Neuronal stem cell (in vitro differentiated cells): ENCODE results near the gene DPH7.

Source experiments
- DNase-seq: peaks from one replicate; pipeline ENCODE4 v3.0.0-alpha.2; 2013; ENCODE audit warnings: low spot score
- H2AFZ ChIP-seq: one replicate; pipeline ENCODE4 v1.6.1; 2013; ENCODE audit warnings: mild to moderate bottlenecking, low read length, inconsistent platforms
- H2AK5ac ChIP-seq: 2 replicates; pipeline ENCODE4 v1.6.1; 2013; ENCODE audit warnings: low read depth, mild to moderate bottlenecking, inconsistent platforms, low read length, moderate library complexity, mixed read lengths
- H2BK120ac ChIP-seq: 2 replicates; pipeline ENCODE4 v1.6.1; 2013; ENCODE audit warnings: low read depth, mild to moderate bottlenecking, inconsistent platforms, low read length, moderate library complexity, mixed read lengths
- H2BK12ac ChIP-seq: one replicate; pipeline ENCODE4 v1.6.1; 2013; ENCODE audit warnings: low read length, inconsistent platforms
- H2BK15ac ChIP-seq: 2 replicates; pipeline ENCODE4 v1.6.1; 2013; ENCODE audit warnings: mild to moderate bottlenecking, low read length, inconsistent platforms, mixed read lengths
- H2BK5ac ChIP-seq: one replicate; pipeline ENCODE4 v1.6.1; 2013; ENCODE audit warnings: inconsistent platforms, mild to moderate bottlenecking, low read length, moderate library complexity
- H3K14ac ChIP-seq: one replicate; pipeline ENCODE4 v1.6.1; 2013; ENCODE audit warnings: low read length, inconsistent platforms
- H3K18ac ChIP-seq: 2 replicates; pipeline ENCODE4 v1.6.1; 2013; ENCODE audit warnings: low read length, inconsistent platforms
- H3K23ac ChIP-seq: 2 replicates; pipeline ENCODE4 v1.6.1; 2013; ENCODE audit warnings: low read depth, mild to moderate bottlenecking, mixed read lengths, low read length, inconsistent platforms; ENCODE audit not compliant: poor library complexity
- H3K27ac ChIP-seq: replicated peaks from 3 replicates; pipeline ENCODE4 v1.5.1; 2013; ENCODE audit warnings: low read length, inconsistent platforms
- H3K27me3 ChIP-seq, 3 experiments: 2 replicates each; pipeline ENCODE4 v1.6.1; 2013; ENCODE audit warnings: low read length in 3 of 3, mild to moderate bottlenecking in 2 of 3, inconsistent platforms in 1 of 3, low read depth in 1 of 3, mixed read lengths in 1 of 3, moderate library complexity in 1 of 3; ENCODE audit not compliant: control insufficient read depth in 3 of 3, insufficient read depth in 3 of 3
- H3K36me3 ChIP-seq, 2 donors: replicated peaks in 1 of 2; 2 replicates each; pipeline ENCODE4 v1.6.1; 2013; ENCODE audit warnings: low read length in 2 of 2; ENCODE audit not compliant: control insufficient read depth in 2 of 2, insufficient read depth in 2 of 2
- H3K4ac ChIP-seq: 2 replicates; pipeline ENCODE4 v1.6.1; 2013; ENCODE audit warnings: inconsistent platforms, mild to moderate bottlenecking, low read length, moderate library complexity
- H3K4me1 ChIP-seq, 2 donors: 1 replicate in 1 of 2; 2 replicates in 1 of 2; pipeline ENCODE4 v1.6.1; 2013; ENCODE audit warnings: low read length in 2 of 2, low read depth in 1 of 2; ENCODE audit not compliant: control insufficient read depth in 2 of 2, insufficient read depth in 1 of 2
- H3K4me2 ChIP-seq: one replicate; pipeline ENCODE4 v1.6.1; 2013; ENCODE audit warnings: mild to moderate bottlenecking, low read length, inconsistent platforms; ENCODE audit not compliant: insufficient read depth, poor library complexity, severe bottlenecking
- H3K4me3 ChIP-seq, 2 donors: 2 replicates each; pipeline ENCODE4 v1.5.1; 2013; ENCODE audit warnings: low read length in 2 of 2, mild to moderate bottlenecking in 2 of 2, inconsistent platforms in 1 of 2, moderate library complexity in 1 of 2
- H3K79me1 ChIP-seq: one replicate; pipeline ENCODE4 v1.6.1; 2013; ENCODE audit warnings: low read depth, mild to moderate bottlenecking, inconsistent platforms, low read length, moderate library complexity
- H3K9ac ChIP-seq: one replicate; pipeline ENCODE4 v1.6.1; 2013; ENCODE audit warnings: mild to moderate bottlenecking, low read depth, low read length, inconsistent platforms; ENCODE audit not compliant: poor library complexity
- H3K9me3 ChIP-seq, 2 donors: replicated peaks in 1 of 2; 2 replicates each; pipeline versions ENCODE3 to v1.6.1; 2013; ENCODE audit warnings: low read length in 2 of 2, mild to moderate bottlenecking in 2 of 2, inconsistent platforms in 1 of 2, low read depth in 1 of 2, mixed read lengths in 1 of 2, moderate library complexity in 1 of 2; ENCODE audit not compliant: control insufficient read depth in 2 of 2, insufficient read depth in 1 of 2
- H4K8ac ChIP-seq: one replicate; pipeline ENCODE4 v1.6.1; 2013; ENCODE audit warnings: low read depth, mild to moderate bottlenecking, inconsistent platforms, low read length, moderate library complexity
- H4K91ac ChIP-seq: one replicate; pipeline ENCODE4 v1.6.1; 2013; ENCODE audit warnings: low read length, low read depth, mild to moderate bottlenecking, inconsistent platforms; ENCODE audit not compliant: poor library complexity
- WGBS, 2 donors: extraction: QIAGEN DNeasy Blood & Tissue Kit; methylation state at CpG; one replicate each; pipeline ENCODE4 v1.1.7; 2013; ENCODE audit warnings: missing lambda C conversion rate in 2 of 2, mixed read lengths in 1 of 2; ENCODE audit not compliant: insufficient read length in 2 of 2, insufficient replicate concordance in 1 of 2; ENCODE audit errors: extremely low coverage in 2 of 2; 5-methylcytosine and 5-hydroxymethylcytosine counted together

Gene DPH7

GRCh38 chr9:137621131-137621757 lies 42.5 kb upstream of the DPH7 start:
- H3K4me2 ChIP-seq: no peak overlapping the region
- no peak overlapping the region for H4K91ac ChIP-seq
- no CpG with 5 or more reads among the region's 6 CpGs for WGBS, 2 donors
- no peak overlapping the region for H4K8ac ChIP-seq
- H3K4me3 ChIP-seq: no peak overlapping the region
- peaks cover 12% of the 10 kb centered on the region for H3K79me1 ChIP-seq
- peaks cover 8 to 13% of the 10 kb centered on the region in 2 donors for H3K4me1 ChIP-seq
- no peaks in the 10 kb centered on the region for H3K9me3 ChIP-seq
- no peaks in the 10 kb centered on the region for H3K27me3 ChIP-seq
- H2BK120ac ChIP-seq: no peak overlapping the region
- H3K4ac ChIP-seq: no peak overlapping the region
- no peak overlapping the region for H2BK15ac ChIP-seq
- H3K36me3 ChIP-seq: peaks cover 11 to 54% of the 10 kb centered on the region in 2 donors
- DNase-seq: no peak
- H3K9ac ChIP-seq: no peak overlapping the region
- no peak overlapping the region for H2AK5ac ChIP-seq
- no peak overlapping the region for H3K14ac ChIP-seq
- no peak overlapping the region for H3K18ac ChIP-seq
- no peak overlapping the region for H2BK12ac ChIP-seq
- no peak overlapping the region for H3K23ac ChIP-seq
- no peak overlapping the region for H3K27ac ChIP-seq
- no peak overlapping the region for H2AFZ ChIP-seq
- H2BK5ac ChIP-seq: no peak overlapping the region

GRCh38 chr9:137620581-137620980 lies 41.9 kb upstream of the DPH7 start:
- H3K23ac ChIP-seq: no peak overlapping the region
- no peak overlapping the region for H3K4me2 ChIP-seq
- no peaks in the 10 kb centered on the region for H3K9me3 ChIP-seq
- H4K91ac ChIP-seq: no peak overlapping the region
- WGBS, 2 donors: no CpG with 5 or more reads among the region's 7 CpGs
- H3K4ac ChIP-seq: no peak overlapping the region
- no peak overlapping the region for H3K27ac ChIP-seq
- peak overlapping the region in 1 of 2 donors; percentile 15 for H3K4me3 ChIP-seq
- H4K8ac ChIP-seq: no peak overlapping the region
- DNase-seq: no peak
- no peak overlapping the region for H2AFZ ChIP-seq
- H3K14ac ChIP-seq: no peak overlapping the region
- peaks cover 13 to 60% of the 10 kb centered on the region in 2 donors for H3K36me3 ChIP-seq
- H3K27me3 ChIP-seq: no peaks in the 10 kb centered on the region
- no peak overlapping the region for H3K18ac ChIP-seq
- peaks cover 11% of the 10 kb centered on the region for H3K79me1 ChIP-seq
- H2BK5ac ChIP-seq: no peak overlapping the region
- no peak overlapping the region for H2BK12ac ChIP-seq
- H2AK5ac ChIP-seq: no peak overlapping the region
- H2BK15ac ChIP-seq: no peak overlapping the region
- H2BK120ac ChIP-seq: no peak overlapping the region
- no peak overlapping the region for H3K9ac ChIP-seq
- peaks cover 8 to 13% of the 10 kb centered on the region in 2 donors for H3K4me1 ChIP-seq

DNA sequence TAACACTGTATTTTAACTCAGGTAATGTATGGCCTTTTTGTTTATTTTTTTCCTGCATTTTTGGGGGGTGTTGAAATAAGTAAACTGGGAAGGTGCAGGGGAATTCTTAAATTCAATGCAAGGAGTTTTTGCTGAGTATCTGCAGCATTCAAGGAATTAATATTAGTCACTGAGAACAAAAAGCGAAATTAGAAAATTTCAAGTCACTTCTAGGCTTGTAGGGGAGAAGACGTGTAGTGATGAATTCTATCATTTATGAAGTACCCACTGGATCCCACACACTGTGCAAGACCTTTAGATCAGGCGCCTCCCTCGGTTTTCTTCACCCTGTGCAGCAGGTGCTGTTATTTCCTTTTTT lies 41.3 kb upstream of the DPH7 start:
- Histone ChIP-seq H3K27me3 (no peaks in the 10 kb centered on the region), H2BK15ac (no peak overlapping the region), H2AFZ (no peak overlapping the region), H2AK5ac (no peak overlapping the region), H3K14ac (no peak overlapping the region), H3K4me3 (peak overlapping the region in 1 of 2 donors; percentile 81), H3K4me2 (peak overlapping the region; percentile 21), H3K79me1 (peaks cover 11% of the 10 kb centered on the region), H4K91ac (no peak overlapping the region), H4K8ac (no peak overlapping the region), H3K9me3 (no peaks in the 10 kb centered on the region), H2BK120ac (no peak overlapping the region), H3K23ac (no peak overlapping the region), H3K9ac (no peak overlapping the region), H3K18ac (no peak overlapping the region), H2BK12ac (no peak overlapping the region), H2BK5ac (no peak overlapping the region), H3K4me1 (peaks cover 8 to 13% of the 10 kb centered on the region in 2 donors), H3K4ac (no peak overlapping the region), H3K27ac (no peak overlapping the region), H3K36me3 (peaks cover 16 to 66% of the 10 kb centered on the region in 2 donors)
- WGBS, 2 donors: no CpG with 5 or more reads among the region's 4 CpGs
- DNase-seq: no peak

DNA sequence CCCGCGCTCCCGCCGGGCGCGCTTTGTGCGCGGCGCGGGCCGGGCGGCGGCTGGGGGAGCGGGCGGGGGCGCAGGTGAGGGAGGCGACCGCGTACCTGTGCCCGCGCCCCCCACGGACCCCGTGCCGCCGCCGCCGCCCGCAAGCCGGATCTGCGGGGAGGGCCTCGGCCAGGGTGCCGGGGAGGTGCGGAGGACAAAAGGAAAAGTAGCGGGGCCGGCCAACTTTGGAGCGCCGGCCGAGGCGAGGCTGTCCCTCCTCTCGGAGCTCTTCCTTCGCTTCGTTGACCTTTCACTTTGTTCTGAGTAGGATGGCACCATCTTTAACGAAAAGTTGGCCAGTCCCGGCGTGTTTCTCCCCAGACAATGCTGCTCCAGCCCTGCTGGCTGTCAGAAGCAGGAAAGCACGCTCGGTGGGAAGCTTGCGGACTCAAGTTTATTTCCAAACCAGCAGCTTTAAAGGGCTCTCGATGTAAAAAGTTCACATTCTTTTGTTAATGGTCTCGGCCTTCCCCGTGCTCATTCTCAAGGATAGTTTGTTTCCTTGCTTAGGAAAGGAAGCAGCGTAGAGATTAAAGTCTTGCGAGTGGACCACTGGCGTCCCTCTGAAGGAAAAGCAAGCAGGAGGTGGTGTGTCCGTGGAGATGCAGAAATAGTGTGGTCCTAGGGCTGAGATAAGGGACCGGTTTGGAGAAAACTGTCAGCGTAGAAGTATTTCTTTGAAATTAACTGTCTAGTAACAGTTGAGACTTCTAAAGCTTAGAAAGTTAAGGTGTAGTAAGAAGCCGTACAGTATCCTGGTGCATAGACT lies 40.7 kb upstream of the DPH7 start:
- peak overlapping the region; percentile 78 for H2AK5ac ChIP-seq
- no peak overlapping the region for H2BK120ac ChIP-seq
- H2BK12ac ChIP-seq: no peak overlapping the region
- H3K79me1 ChIP-seq: peaks cover 14% of the 10 kb centered on the region
- no peak for DNase-seq
- no peak overlapping the region for H4K8ac ChIP-seq
- no CpG with 5 or more reads among the region's 58 CpGs for WGBS, 2 donors
- peaks cover 21 to 68% of the 10 kb centered on the region in 2 donors for H3K36me3 ChIP-seq
- peak overlapping the region; percentile 73 for H2AFZ ChIP-seq
- H3K4me2 ChIP-seq: peak overlapping the region; percentile 55
- H3K4me3 ChIP-seq: peak overlapping the region; percentile 81 to 99
- H3K27me3 ChIP-seq: no peaks in the 10 kb centered on the region
- H4K91ac ChIP-seq: peak overlapping the region; percentile 32
- H3K14ac ChIP-seq: peak overlapping the region; percentile 31
- H3K23ac ChIP-seq: no peak overlapping the region
- peaks cover 8 to 13% of the 10 kb centered on the region in 2 donors for H3K4me1 ChIP-seq
- peak overlapping the region; percentile 88 for H3K9ac ChIP-seq
- H3K9me3 ChIP-seq: no peaks in the 10 kb centered on the region
- no peak overlapping the region for H2BK5ac ChIP-seq
- H3K27ac ChIP-seq: peak overlapping the region; percentile 80
- peak overlapping the region; percentile 92 for H3K18ac ChIP-seq
- H2BK15ac ChIP-seq: no peak overlapping the region
- H3K4ac ChIP-seq: peak overlapping the region; percentile 42
